ENCODE data around the gene NHEJ1.

- no peak for TF ChIP-seq POLR2AphosphoS5 (IDR thresholded peaks at IDR 0.05; ENCODE audit: insufficient read depth, low read depth, low read length)
- no peak for TF ChIP-seq CTCF (IDR thresholded peaks at IDR 0.05; ENCODE audit: extremely low read depth in 1 of 2, insufficient read depth in 1 of 2, low read depth in 1 of 2, low read length in 2 of 2)
Measured at GRCh38 chr2:219167997-219168396, 7.4 kb upstream of the NHEJ1 start.
